SJSA1 (cell line): ENCODE data around the gene SH3RF1. TPM values are rescaled to one million over a fixed set of nuclear protein-coding genes. Genes with fewer than 3 reads are reported as not detected.

Experiments
- DNase-seq, 2 experiments: peaks; one replicate each; pipeline ENCODE4 v3.0.0-alpha.2; 2015 to 2020; ENCODE audit warnings: low spot score in 2 of 2, low read depth in 1 of 2
- H3K27ac ChIP-seq: fragments of 250-450 bp; sonication (Bioruptor Pico); 2 replicates; pipeline ENCODE4 v1.5.1; 2020; ENCODE audit warnings: mild to moderate bottlenecking, moderate library complexity
- H3K27me3 ChIP-seq: fragments of 250-450 bp; sonication (Bioruptor Pico); replicated peaks from 2 replicates; pipeline ENCODE4 v1.5.1; 2020; ENCODE audit warnings: mild to moderate bottlenecking, moderate library complexity
- H3K36me3 ChIP-seq: fragments of 250-450 bp; sonication (Bioruptor Pico); 2 replicates; pipeline ENCODE4 v1.5.1; 2020; ENCODE audit warnings: mild to moderate bottlenecking
- H3K4me1 ChIP-seq: fragments of 250-450 bp; sonication (Bioruptor Pico); replicated peaks from 2 replicates; pipeline ENCODE4 v1.6.1; 2021; ENCODE audit warnings: mild to moderate bottlenecking
- H3K4me3 ChIP-seq: fragments of 250-450 bp; sonication (Bioruptor Pico); 2 replicates; pipeline ENCODE4 v1.5.1; 2020; ENCODE audit warnings: mild to moderate bottlenecking
- H3K9me3 ChIP-seq: fragments of 250-450 bp; sonication (Bioruptor Pico); replicated peaks from 2 replicates; pipeline ENCODE4 v1.5.1; 2020; ENCODE audit warnings: mild to moderate bottlenecking
- total RNA-seq: library from RNA; depleted of rRNA; stranded (reverse); fragments of >200 nt; shearing (Covaris generic); gene quantifications from 2 replicates; pipeline ENCODE4 v1.2.3, GENCODE V29; 2014

SH3RF1 gene
- total RNA-seq, 1 experiment from 2014 or later = 14.1 TPM

GRCh38 chr4:169252339-169253112, 18.2 kb downstream of the SH3RF1 start:
- Histone ChIP-seq H3K9me3 (no peaks in the 10 kb centered on the region), H3K27me3 (no peaks in the 10 kb centered on the region), H3K4me1 (peaks cover 77% of the 10 kb centered on the region), H3K27ac (peak overlapping the region; percentile 86), H3K36me3 (peaks cover 17% of the 10 kb centered on the region; the same call in 1 of the 2 replicates), H3K4me3 (no peak overlapping the region)
- DNase-seq = no peak

GRCh38 chr4:169251291-169252235, 19.2 kb downstream of the SH3RF1 start:
- peak; percentile 55 to 69 for DNase-seq
- H3K27ac ChIP-seq = peak overlapping the region; percentile 86

GRCh38 chr4:169250796-169251195, 20.0 kb downstream of the SH3RF1 start:
- peaks cover 60% of the 10 kb centered on the region for H3K4me1 ChIP-seq
- DNase-seq = no peak
- peak overlapping the region; percentile 86 for H3K27ac ChIP-seq
- H3K27me3 ChIP-seq = no peaks in the 10 kb centered on the region
- H3K9me3 ChIP-seq = no peaks in the 10 kb centered on the region
- H3K4me3 ChIP-seq = no peak overlapping the region
- peaks cover 17% of the 10 kb centered on the region; the same call in 1 of the 2 replicates for H3K36me3 ChIP-seq

More at GRCh38 chr4:169251291-169252235, 19.2 kb downstream of the SH3RF1 start:
- H3K4me3 ChIP-seq = no peak overlapping the region
- H3K27me3 ChIP-seq = no peaks in the 10 kb centered on the region
- peaks cover 17% of the 10 kb centered on the region; the same call in 1 of the 2 replicates for H3K36me3 ChIP-seq
- H3K9me3 ChIP-seq = no peaks in the 10 kb centered on the region
- H3K4me1 ChIP-seq = peaks cover 67% of the 10 kb centered on the region

GRCh38 chr4:169249999-169250398, 20.8 kb downstream of the SH3RF1 start:
- H3K27ac ChIP-seq = no peak overlapping the region
- H3K4me1 ChIP-seq = peaks cover 52% of the 10 kb centered on the region
- H3K36me3 ChIP-seq = peaks cover 17% of the 10 kb centered on the region; the same call in 1 of the 2 replicates
- no peaks in the 10 kb centered on the region for H3K27me3 ChIP-seq
- no peaks in the 10 kb centered on the region for H3K9me3 ChIP-seq
- H3K4me3 ChIP-seq = no peak overlapping the region
- no peak for DNase-seq

- Histone ChIP-seq H3K4me1 (peaks cover 48% of the 10 kb centered on the region), H3K4me3 (no peak overlapping the region), H3K27ac (no peak overlapping the region), H3K9me3 (no peaks in the 10 kb centered on the region), H3K36me3 (peaks cover 17% of the 10 kb centered on the region; the same call in 1 of the 2 replicates), H3K27me3 (no peaks in the 10 kb centered on the region)
- no peak for DNase-seq
These were observed 21.4 kb downstream of the SH3RF1 start for GRCh38 chr4:169249214-169249973.

- H3K4me3 ChIP-seq = no peak overlapping the region
- H3K4me1 ChIP-seq = peaks cover 52% of the 10 kb centered on the region
- H3K27me3 ChIP-seq = no peaks in the 10 kb centered on the region
These were observed 22.1 kb downstream of the SH3RF1 start for GRCh38 chr4:169248645-169249044.

GRCh38 chr4:169246957-169247396, 23.8 kb downstream of the SH3RF1 start:
- Histone ChIP-seq H3K4me1 (peaks cover 35% of the 10 kb centered on the region), H3K27me3 (no peaks in the 10 kb centered on the region), H3K9me3 (no peaks in the 10 kb centered on the region), H3K36me3 (peaks cover 12% of the 10 kb centered on the region; the same call in 1 of the 2 replicates), H3K27ac (no peak overlapping the region), H3K4me3 (no peak overlapping the region)
- no peak for DNase-seq

More at GRCh38 chr4:169248645-169249044, 22.1 kb downstream of the SH3RF1 start:
- Histone ChIP-seq H3K27ac (no peak overlapping the region), H3K9me3 (no peaks in the 10 kb centered on the region), H3K36me3 (peaks cover 17% of the 10 kb centered on the region; the same call in 1 of the 2 replicates)
- no peak for DNase-seq

- no peaks in the 10 kb centered on the region for H3K27me3 ChIP-seq
- no peaks in the 10 kb centered on the region for H3K9me3 ChIP-seq
- no peak for DNase-seq
- H3K4me1 ChIP-seq = peaks cover 28% of the 10 kb centered on the region
- no peak overlapping the region for H3K4me3 ChIP-seq
- peaks cover 7% of the 10 kb centered on the region; the same call in 1 of the 2 replicates for H3K36me3 ChIP-seq
- H3K27ac ChIP-seq = no peak overlapping the region
These were observed 24.5 kb downstream of the SH3RF1 start for GRCh38 chr4:169246279-169246678.

- DNase-seq = no peak
- Histone ChIP-seq H3K4me3 (no peak overlapping the region), H3K4me1 (peaks cover 17% of the 10 kb centered on the region), H3K27ac (no peak overlapping the region), H3K36me3 (no peaks in the 10 kb centered on the region; the same call in 1 of the 2 replicates), H3K9me3 (no peaks in the 10 kb centered on the region), H3K27me3 (no peaks in the 10 kb centered on the region)
These were observed 25.7 kb downstream of the SH3RF1 start for GRCh38 chr4:169245061-169245460.

GRCh38 chr4:169243825-169244609, 26.7 kb downstream of the SH3RF1 start:
- no peaks in the 10 kb centered on the region; the same call in 1 of the 2 replicates for H3K36me3 ChIP-seq
- no peaks in the 10 kb centered on the region for H3K9me3 ChIP-seq
- no peaks in the 10 kb centered on the region for H3K27me3 ChIP-seq
- H3K27ac ChIP-seq = no peak overlapping the region
- H3K4me3 ChIP-seq = no peak overlapping the region
- no peak for DNase-seq
- peaks cover 17% of the 10 kb centered on the region for H3K4me1 ChIP-seq

- H3K9me3 ChIP-seq = no peaks in the 10 kb centered on the region
- DNase-seq = peak in 1 of 2 experiments; percentile 4
- no peak overlapping the region for H3K27ac ChIP-seq
- H3K4me1 ChIP-seq = peaks cover 32% of the 10 kb centered on the region
- H3K27me3 ChIP-seq = no peaks in the 10 kb centered on the region; the same call in 1 of the 2 replicates
- H3K4me3 ChIP-seq = no peak overlapping the region
- H3K36me3 ChIP-seq = peaks cover 17% of the 10 kb centered on the region
These were observed 29.3 kb downstream of the SH3RF1 start for GRCh38 chr4:169241464-169241863.

GRCh38 chr4:169239221-169239905, 31.4 kb downstream of the SH3RF1 start:
- H3K27ac ChIP-seq = peak overlapping the region; percentile 17; the same call in 1 of the 2 replicates
- H3K27me3 ChIP-seq = no peaks in the 10 kb centered on the region; the same call in 1 of the 2 replicates
- H3K4me3 ChIP-seq = no peak overlapping the region
- peaks cover 18% of the 10 kb centered on the region for H3K36me3 ChIP-seq
- peaks cover 38% of the 10 kb centered on the region for H3K4me1 ChIP-seq
- H3K9me3 ChIP-seq = no peaks in the 10 kb centered on the region
- no peak for DNase-seq
